Breast epithelium (tissue), 4 donors: Measurements from ENCODE around the gene UTP25. TPM values are rescaled to one million over a fixed set of nuclear protein-coding genes. Genes with fewer than 3 reads are reported as not detected.
A peak's percentile ranks its signal among the peaks of the same experiment; 100 is the strongest.

ENCODE experiments used
- DNase-seq, 2 donors: peaks; one replicate each; pipeline ENCODE4 v3.0.0-alpha.2; 2019; ENCODE audit warnings: low spot score in 2 of 2
- H3K27ac ChIP-seq, 2 donors: fragments of 200-600 bp; sonication (generic) in 1 of 2; one replicate each; pipeline ENCODE4 v1.5.1; 2016 to 2019; ENCODE audit warnings: mild to moderate bottlenecking in 1 of 2
- H3K27me3 ChIP-seq, 2 donors: fragments of 200-600 bp; sonication (generic) in 1 of 2; one replicate each; pipeline versions ENCODE4 v1.5.1 to v1.6.0; 2017 to 2019; ENCODE audit warnings: control low read depth in 1 of 2, mild to moderate bottlenecking in 1 of 2
- H3K36me3 ChIP-seq: fragments of 200-600 bp; one replicate; pipeline ENCODE4 v1.5.1; 2019
- H3K4me1 ChIP-seq, 2 donors: fragments of 200-600 bp; sonication (generic); one replicate each; pipeline ENCODE4 v1.5.1; 2016 to 2019; ENCODE audit warnings: control low read depth in 1 of 2
- H3K4me3 ChIP-seq, 3 donors: fragments of 200-600 bp; sonication (generic); 1 replicate in 2 of 3; 2 replicates in 1 of 3; pipeline ENCODE4 v1.5.1; 2016 to 2019; ENCODE audit warnings: mild to moderate bottlenecking in 3 of 3, moderate library complexity in 2 of 3
- H3K9me3 ChIP-seq, 2 donors: fragments of 200-600 bp; sonication (generic) in 1 of 2; one replicate each; pipeline ENCODE4 v1.5.1; 2016 to 2019; ENCODE audit warnings: control low read depth in 1 of 2
- POLR2A ChIP-seq: fragments of 450-650 bp; IDR thresholded peaks from one replicate; pipeline ENCODE4 v1.6.1; 2016; ENCODE audit warnings: antibody characterized with exemption, mild to moderate bottlenecking, moderate library complexity
- POLR2AphosphoS5 ChIP-seq, 3 donors: sonication (generic); formaldehyde crosslinking; IDR thresholded peaks; one replicate each; pipeline ENCODE4 v1.6.1; 2017; ENCODE audit warnings: antibody characterized with exemption in 3 of 3
- intact Hi-C: fragments of 100-400 bp; cut with DNase I; formaldehyde crosslinking; loops from one replicate; pipeline ENCODE4 v1.15.1; 2023; ENCODE audit warnings: low total_unique reads
- total RNA-seq, 3 donors: library from RNA; depleted of rRNA; stranded (reverse); fragments of >200 nt; gene quantifications; one replicate each; pipeline ENCODE4 v1.1.0, GENCODE V29; 2016
- TF ChIP-seq, protein P1 (sequence below), 3 donors: fragments of 450-650 bp; IDR thresholded peaks; one replicate each; pipeline ENCODE4 v1.5.1; 2016 to 2017; ENCODE audit warnings: antibody characterized with exemption in 3 of 3, mild to moderate bottlenecking in 3 of 3, moderate library complexity in 3 of 3

UTP25 gene
- total RNA-seq, 3 donors from 2014 or later: 6.4 to 15.5 (median 11.1) TPM

- Histone ChIP-seq H3K36me3 (no peaks in the 10 kb centered on the region), H3K4me1 (no peaks in the 10 kb centered on the region), H3K4me3 (peak overlapping the region in 1 of 3 donors; percentile 12), H3K27me3 (no peaks in the 10 kb centered on the region), H3K9me3 (no peaks in the 10 kb centered on the region), H3K27ac (peak overlapping the region; percentile 30 to 50)
- no peak for DNase-seq
- intact Hi-C loops: no loop called here
- TF ChIP-seq, protein P1, sequence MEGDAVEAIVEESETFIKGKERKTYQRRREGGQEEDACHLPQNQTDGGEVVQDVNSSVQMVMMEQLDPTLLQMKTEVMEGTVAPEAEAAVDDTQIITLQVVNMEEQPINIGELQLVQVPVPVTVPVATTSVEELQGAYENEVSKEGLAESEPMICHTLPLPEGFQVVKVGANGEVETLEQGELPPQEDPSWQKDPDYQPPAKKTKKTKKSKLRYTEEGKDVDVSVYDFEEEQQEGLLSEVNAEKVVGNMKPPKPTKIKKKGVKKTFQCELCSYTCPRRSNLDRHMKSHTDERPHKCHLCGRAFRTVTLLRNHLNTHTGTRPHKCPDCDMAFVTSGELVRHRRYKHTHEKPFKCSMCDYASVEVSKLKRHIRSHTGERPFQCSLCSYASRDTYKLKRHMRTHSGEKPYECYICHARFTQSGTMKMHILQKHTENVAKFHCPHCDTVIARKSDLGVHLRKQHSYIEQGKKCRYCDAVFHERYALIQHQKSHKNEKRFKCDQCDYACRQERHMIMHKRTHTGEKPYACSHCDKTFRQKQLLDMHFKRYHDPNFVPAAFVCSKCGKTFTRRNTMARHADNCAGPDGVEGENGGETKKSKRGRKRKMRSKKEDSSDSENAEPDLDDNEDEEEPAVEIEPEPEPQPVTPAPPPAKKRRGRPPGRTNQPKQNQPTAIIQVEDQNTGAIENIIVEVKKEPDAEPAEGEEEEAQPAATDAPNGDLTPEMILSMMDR (IDR thresholded peaks at IDR 0.05): peak in 2 of 3 donors; percentile 59 to 66
- TF ChIP-seq POLR2A: no peak
These were observed 4.4 kb upstream of the UTP25 start for GRCh38 chr1:209823143-209824041.

GRCh38 chr1:209825591-209826434 lies 2.0 kb upstream of the UTP25 start:
- no peak overlapping the region for H3K4me3 ChIP-seq
- H3K36me3 ChIP-seq: no peaks in the 10 kb centered on the region
- DNase-seq: no peak
- H3K27me3 ChIP-seq: no peaks in the 10 kb centered on the region
- peak overlapping the region; percentile 46 to 70 for H3K27ac ChIP-seq
- H3K4me1 ChIP-seq: peaks cover 0 to 10% of the 10 kb centered on the region in 2 donors
- intact Hi-C loops: no loop called here
- TF ChIP-seq POLR2A: no peak
- no peak for TF ChIP-seq POLR2AphosphoS5 (IDR thresholded peaks at IDR 0.05)
- TF ChIP-seq, protein P1 (IDR thresholded peaks at IDR 0.05): no peak
- no peaks in the 10 kb centered on the region for H3K9me3 ChIP-seq

DNA sequence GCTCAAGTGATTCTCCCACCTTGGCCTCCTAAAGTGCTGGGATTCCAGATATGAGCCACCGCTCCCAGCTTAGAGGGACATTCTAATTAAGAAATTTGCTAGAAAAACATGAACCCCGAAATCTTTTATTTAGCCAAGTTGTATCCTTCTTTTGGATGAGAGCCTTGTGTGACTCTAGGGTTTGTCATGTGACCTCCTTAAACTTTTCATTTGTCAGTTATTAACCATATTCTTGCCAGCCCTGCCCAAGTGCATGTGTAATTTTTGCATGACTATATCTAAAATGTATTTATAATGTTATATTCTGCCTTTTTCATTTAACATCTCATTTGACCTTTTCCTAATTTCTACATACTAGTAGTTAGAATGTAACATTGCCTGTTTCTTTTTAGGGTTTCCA lies 1.9 kb downstream of the UTP25 start:
- no peak overlapping the region for H3K27ac ChIP-seq
- no peaks in the 10 kb centered on the region for H3K9me3 ChIP-seq
- H3K36me3 ChIP-seq: no peaks in the 10 kb centered on the region
- TF ChIP-seq POLR2AphosphoS5 (IDR thresholded peaks at IDR 0.05): no peak
- DNase-seq: no peak
- no peak overlapping the region for H3K4me3 ChIP-seq
- intact Hi-C loops: no loop called here
- no peaks in the 10 kb centered on the region for H3K27me3 ChIP-seq
- H3K4me1 ChIP-seq: peaks cover 0 to 10% of the 10 kb centered on the region in 2 donors

DNA sequence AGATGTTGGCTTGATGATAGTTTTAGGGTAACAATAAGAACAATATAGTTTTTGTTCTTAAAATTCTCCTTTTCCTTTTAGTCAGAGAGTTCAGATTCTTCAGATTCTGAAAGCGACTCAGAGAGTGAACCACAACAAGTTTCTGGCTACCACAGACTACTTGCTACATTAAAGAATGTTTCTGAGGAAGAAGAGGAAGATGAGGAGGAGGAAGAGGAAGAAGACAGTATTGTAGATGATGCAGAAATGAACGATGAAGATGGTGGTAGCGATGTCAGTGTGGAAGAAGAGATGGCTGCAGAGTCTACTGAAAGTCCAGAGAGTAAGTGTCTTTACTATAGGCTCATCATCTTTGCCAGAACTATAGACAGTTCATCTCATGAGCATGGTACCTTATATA lies 3.0 kb downstream of the UTP25 start:
- no peak overlapping the region for H3K4me3 ChIP-seq
- no peak for DNase-seq
- H3K4me1 ChIP-seq: peaks cover 0 to 10% of the 10 kb centered on the region in 2 donors
- no peaks in the 10 kb centered on the region for H3K27me3 ChIP-seq
- intact Hi-C loops: no loop called here
- no peaks in the 10 kb centered on the region for H3K36me3 ChIP-seq
- no peak overlapping the region for H3K27ac ChIP-seq
- no peaks in the 10 kb centered on the region for H3K9me3 ChIP-seq
- TF ChIP-seq POLR2A: no peak
- TF ChIP-seq, protein P1 (IDR thresholded peaks at IDR 0.05): no peak
- TF ChIP-seq POLR2AphosphoS5 (IDR thresholded peaks at IDR 0.05): no peak

- no peak overlapping the region for H3K4me3 ChIP-seq
- H3K36me3 ChIP-seq: no peaks in the 10 kb centered on the region
- no peaks in the 10 kb centered on the region for H3K9me3 ChIP-seq
- no peaks in the 10 kb centered on the region for H3K27me3 ChIP-seq
- peaks cover 0 to 10% of the 10 kb centered on the region in 2 donors for H3K4me1 ChIP-seq
- TF ChIP-seq, protein P1 (IDR thresholded peaks at IDR 0.05): no peak
- DNase-seq: no peak
- intact Hi-C loops: no loop called here
- H3K27ac ChIP-seq: no peak overlapping the region
These were observed 3.8 kb downstream of the UTP25 start for GRCh38 chr1:209831615-209832014.
